SIG-M5 treated with dmso at 0.1 percent for 504 hours (cell line): ENCODE results near the gene CHRNA3.
"Not testable (repeated sequence)": the region's sequence is repeated elsewhere in the genome, so short reads cannot be mapped to it uniquely, and the experiment has no call there.

Experiments used
- DNase-seq: peaks from one replicate; lab custom pipeline; 2025; ENCODE audit not compliant: unreplicated experiment; lab: John Stamatoyannopoulos, UW

The CHRNA3 gene

DNA sequence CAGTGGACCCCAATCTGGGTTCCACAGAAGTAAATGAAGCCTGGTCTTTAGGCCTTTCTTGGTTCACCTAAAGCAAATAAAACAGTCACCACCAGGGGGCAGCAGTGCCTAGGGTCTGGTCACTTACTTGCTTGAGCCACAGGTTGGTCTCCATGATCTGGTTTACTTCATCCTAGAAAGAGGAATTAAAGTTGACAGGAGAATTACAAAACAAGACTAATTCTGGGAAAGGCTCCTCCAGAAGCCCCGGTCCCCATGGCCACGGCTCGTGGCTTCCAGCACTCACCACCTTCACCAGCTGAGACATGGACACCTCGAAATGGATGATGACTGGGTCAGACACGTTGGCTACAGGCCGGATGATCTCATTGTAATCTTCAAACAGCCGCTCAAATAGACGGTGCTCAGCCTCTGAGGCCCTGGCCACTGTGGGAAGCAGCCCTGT, 2.3 kb downstream of the CHRNA3 start:
- DNase-seq, result peak; percentile 76

DNA sequence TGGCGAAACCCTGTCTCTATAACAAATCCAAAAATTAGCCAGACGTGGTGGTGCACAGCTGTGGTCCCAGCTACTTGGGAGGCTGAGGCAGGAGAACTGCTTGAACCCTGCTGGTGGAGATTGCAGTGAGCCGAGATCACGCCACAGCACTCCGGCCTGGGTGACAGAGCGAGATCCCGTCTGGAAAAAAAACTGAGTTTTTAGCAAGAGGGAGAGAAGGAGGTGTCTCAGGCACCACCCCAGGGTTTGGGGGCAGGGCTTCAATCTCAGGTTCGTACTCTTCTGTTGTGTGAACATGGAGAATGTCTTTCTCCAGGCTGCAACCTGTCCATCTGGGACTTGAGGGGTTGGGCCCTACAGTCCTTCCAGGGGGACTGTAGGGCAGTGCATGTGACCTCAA, 2.7 kb downstream of the CHRNA3 start:
- DNase-seq, result no peak

DNA sequence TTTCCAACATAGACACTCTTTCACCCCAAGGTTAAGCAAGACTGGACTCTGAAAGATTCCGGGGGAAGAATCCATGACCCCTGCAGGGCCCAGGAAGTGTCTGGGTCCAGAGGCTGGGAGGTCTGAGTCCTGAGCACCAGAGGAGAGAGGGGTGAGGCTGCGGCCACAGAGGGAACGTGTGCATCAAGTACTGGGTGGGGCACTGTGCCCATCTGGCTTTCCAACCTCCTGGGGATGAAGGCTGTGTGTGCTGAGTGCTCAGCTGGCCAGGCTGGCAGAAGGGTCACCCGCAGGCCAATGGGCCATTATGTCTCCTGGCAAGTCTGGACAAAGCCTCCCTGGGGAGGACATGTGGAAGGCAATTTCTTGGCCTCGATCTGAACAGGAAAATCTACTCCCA, 3.3 kb downstream of the CHRNA3 start:
- DNase-seq, result no peak

DNA sequence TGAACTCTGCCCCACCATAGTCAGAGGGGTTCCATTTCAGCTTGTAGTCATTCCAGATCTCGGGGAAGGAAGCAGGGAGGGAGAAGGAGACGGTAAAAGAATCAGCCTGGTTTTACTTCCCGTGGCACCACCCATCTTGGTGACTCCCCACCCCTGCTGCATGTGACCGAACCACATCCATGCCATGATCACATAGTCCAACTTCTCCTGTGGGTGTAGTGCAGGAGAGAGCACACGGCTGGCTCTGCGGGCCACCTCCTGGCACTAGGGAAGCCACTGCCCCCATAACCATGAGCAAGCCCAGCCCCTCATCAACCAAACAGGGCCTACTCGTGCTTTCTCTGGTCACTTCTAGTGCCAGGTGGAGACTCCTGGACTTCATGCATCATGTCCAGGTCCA, 3.7 kb downstream of the CHRNA3 start:
- no peak for DNase-seq

DNA sequence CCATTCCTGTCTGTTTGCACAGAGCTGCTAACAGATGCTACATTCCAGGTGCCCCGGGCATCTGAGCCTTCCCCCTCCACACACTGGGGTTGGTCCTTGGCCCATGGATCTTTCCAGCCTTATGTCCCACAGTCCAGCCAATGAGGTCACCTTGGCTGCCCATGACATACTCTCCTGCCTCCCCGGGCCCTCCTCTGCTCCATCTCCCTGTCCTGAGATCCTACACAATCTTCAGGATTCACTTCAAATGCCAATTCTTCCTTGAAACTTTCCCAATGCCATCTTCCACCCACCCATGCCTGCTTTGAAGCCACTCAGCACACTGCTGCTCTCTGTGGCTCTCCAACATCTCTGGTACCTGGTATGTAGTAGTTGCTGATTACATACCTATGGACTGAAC, 4.3 kb downstream of the CHRNA3 start:
- DNase-seq, result no peak

DNA sequence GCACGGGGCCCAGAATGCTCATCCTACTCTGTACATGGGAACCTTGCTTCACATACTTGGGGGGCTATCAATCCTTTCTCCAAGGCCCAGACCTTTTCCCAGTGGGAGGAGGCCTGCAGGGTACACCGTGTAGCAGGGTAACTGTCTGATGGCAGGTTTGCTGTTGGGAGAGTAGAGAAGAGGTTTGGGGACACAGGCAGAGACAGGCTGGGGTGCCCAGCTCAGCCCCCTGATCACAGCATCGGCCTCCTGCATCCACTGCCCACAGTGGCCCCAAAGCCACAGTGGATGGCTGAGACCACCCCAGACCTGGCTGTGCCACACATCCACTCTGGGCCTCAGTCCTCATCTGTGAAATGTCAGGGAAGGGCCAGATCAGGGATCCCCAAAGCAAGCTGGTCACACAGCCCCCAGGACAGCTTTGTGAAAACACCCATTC, 5.6 kb downstream of the CHRNA3 start:
- no peak for DNase-seq

DNA sequence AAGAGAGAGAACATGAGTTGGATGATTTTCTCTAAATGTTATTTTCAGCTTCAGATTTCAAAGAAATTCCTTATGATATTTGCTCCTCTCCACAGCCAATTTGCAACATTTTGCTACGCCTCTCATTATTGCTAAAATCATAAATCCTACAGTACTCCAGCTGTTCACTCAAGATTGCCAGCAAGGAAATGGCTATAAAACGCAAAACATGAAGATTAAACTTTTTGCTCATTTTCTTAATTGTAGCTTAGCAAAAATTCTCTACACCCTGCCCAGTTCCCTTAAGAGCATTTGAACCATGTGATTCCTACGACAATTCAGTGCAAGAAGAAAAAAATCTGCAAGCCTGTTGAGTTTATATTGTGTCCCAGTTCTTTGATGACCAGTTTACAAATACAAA, 6.8 kb downstream of the CHRNA3 start:
- DNase-seq, result no peak

DNA sequence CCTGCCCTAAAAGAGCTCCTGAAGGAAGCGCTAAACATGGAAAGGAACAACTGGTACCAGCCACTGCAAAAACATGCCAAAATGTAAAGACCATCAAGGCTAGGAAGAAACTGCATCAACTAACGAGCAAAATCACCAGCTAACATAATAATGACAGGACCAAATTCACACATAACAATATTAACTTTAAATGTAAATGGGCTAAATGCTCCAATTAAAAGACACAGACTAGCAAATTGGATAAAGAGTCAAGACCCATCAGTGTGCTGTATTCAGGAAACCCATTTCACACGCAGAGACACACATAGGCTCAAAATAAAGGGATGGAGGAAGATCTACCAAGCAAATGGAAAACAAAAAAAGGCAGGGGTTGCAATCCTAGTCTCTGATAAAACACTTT, 11.2 kb downstream of the CHRNA3 start:
- DNase-seq, result not testable (repeated sequence)

DNA sequence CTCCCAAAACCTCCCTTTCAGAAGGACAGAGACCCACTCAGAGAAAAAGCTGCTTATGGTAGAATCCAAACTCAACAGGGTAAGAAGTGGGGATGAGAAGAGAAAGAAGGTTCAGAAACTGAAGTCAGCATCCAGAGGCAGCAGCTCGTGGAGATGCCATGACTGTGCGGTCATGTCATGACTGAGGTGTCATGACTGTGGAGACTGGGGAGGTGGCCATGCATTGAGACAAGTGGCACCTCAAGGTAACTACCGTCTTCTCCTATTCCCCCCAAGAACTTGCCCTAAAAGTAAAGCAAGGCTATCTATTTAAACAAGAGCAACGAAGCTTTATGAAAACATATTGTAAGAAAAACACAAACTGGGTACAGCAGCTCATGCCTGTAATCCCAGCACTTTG, 15.1 kb downstream of the CHRNA3 start:
- DNase-seq, result no peak

DNA sequence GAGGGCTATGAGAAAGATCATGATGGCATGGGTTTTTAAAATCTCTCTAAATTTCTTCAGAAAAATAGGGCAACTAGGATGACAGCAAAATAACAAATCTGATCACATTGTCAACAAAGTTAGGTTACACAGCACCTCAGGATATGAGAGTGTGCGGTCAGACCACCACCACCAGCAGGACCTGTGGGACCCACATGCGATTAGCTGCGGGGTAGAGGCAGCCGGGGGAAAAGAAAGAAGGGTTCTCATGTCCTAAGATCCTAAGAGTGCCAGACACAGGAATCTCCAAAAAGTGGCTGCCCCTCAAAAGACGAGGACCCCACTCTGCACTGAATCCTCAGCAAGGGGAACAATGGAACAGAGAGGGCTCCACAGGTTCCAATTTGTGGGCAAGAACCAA, 15.6 kb downstream of the CHRNA3 start:
- DNase-seq, result no peak

DNA sequence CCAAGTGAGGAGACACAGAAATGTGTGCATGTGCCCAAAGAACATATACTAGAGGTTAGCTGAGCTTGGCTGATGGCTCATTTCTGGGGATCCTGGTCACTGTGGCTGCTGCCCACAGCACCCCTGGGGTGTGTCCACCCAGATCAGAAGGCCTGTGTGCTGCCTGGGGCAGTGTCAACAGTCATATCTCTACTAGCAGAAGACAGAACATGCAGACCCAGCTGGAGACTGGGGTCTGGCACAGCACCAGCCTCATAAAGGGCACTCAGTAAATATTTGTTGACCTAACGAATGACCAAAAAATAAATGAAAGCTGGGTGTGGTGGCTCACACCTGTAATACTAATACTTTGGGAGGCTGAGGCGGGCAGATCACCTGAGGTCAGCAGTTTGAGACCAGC, 16.4 kb downstream of the CHRNA3 start:
- DNase-seq, result no peak

DNA sequence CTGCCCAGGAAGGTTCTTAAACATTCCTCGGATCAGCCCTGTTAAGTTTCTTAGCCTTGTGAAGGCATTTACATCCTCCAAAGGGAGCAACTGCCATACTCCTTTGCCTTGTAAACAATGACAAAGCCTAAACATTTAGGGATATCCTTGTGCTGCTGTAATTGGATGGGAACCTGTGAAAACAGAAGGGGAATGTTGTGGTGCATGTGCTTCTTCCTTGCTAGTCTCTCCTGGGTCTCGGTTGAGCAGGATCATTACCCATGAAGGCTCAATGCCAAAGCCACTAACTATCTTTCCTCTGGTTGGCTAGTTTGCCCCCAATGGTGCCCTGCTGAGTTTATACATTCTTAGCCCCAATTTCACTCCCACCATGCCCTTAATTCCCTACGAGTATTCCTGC, 17.3 kb downstream of the CHRNA3 start:
- no peak for DNase-seq

DNA sequence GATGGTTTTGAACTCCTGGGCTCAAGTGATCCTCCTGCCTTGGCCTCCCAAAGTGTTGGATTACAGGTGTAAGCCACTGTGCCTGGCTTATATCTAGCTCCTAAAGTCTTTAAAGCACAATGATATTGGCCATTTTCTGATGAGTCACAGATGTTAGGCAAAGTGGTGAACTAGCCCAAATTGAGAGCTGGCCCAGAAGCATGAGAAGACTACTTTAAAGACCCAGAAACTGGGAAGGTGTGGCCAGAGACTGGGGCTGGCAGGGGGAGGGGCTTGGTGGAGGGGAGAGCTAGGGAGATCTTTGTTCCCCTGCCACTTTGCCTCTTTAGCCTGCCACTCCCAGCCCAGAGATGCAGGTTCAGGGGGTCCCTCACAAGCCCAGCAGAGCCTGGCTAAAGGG, 21.6 kb downstream of the CHRNA3 start:
- DNase-seq, result no peak

DNA sequence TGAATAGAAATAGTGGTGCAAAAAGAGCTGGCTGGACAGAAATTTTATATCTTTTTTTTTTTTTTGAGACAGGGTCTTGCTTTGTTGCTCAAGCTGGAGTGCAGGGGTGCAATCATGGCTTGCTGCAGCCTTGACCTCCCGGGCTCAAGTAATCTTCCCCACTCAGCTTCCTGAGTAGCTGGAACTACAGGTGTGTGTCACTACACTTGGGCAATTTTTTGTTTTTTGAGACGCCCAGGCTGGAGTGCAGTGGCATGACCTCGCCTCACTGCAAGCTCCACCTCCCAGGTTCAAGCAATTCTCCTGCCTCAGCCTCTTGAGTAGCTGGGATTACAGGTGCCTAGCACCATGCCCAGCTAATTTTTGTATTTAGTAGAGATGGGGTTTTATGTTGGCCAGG, 22.4 kb downstream of the CHRNA3 start:
- DNase-seq, result no peak

DNA sequence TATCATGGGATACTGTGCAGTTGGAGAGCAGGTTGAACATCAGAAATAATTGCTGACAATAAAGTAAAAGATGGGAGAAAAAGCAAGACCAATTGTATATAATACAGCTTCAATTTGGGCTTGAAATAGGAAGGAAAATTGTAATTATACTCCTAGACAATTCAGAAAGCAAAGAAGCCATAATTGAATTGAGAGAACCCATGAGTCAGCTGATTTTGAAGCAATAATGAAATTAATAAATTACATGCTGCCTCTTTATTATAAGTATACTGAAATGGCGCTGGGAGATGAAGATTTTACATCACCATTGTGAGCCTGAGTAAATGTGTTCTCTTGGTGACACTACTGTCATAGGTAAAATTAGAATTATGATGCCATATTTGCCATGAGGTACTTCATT, 23.2 kb downstream of the CHRNA3 start:
- no peak for DNase-seq

DNA sequence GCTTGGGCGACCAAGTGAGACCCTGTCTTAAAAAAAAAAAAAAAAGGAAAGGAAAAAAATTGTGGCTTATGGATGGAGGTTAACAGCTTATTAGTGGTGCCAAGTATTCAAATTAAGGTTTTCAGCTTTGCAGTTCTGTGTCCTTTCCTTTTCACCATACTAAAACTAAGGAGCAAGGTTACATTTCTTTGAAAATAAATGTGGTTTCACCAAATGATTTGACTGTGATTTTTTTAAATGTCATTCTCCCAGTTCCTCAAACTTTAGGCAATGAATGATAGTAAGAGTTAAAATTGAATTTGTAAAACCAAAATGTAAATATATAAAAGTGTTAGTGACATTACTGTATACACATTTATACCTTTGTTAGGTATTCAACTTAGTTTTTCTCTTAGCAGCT, 45.9 kb downstream of the CHRNA3 start:
- DNase-seq, result no peak

DNA sequence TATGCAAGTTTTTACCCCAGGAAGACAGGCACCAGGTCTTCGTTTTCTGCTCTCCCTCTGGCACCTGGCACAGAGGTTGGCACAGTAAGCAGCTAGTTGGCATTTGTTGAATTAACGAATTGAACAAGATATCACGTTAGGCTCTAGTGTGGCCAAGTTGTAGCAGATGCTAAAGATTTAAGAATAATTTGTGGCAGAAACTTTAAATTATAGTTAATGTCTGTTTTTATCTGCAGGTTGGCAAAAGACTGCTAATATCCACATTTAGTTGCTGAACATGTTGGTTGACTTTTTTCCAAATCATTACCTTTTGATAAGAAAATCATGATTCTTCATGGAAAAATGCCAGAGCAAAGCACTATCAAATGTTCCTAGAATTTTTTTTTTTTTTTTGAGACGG, 47.4 kb downstream of the CHRNA3 start:
- DNase-seq, result no peak

DNA sequence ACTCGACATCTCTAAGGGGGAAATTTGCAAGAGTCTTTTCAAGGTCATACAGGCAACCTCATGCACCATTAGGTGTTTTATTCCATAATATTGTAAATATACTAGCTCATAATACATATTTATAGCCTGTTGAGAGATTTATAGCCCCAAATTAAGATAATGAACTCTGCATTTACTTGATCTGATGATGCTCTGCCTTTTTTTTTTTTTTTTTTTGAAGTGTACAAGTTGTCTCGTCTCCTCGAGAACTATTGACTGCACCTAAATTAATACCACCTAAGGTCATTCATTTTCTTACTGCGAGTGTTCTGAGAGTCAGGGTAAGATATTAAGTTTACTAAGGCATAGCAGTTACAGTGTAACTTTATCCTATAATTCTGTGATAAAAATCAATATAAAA, 49.4 kb downstream of the CHRNA3 start:
- no peak for DNase-seq

DNA sequence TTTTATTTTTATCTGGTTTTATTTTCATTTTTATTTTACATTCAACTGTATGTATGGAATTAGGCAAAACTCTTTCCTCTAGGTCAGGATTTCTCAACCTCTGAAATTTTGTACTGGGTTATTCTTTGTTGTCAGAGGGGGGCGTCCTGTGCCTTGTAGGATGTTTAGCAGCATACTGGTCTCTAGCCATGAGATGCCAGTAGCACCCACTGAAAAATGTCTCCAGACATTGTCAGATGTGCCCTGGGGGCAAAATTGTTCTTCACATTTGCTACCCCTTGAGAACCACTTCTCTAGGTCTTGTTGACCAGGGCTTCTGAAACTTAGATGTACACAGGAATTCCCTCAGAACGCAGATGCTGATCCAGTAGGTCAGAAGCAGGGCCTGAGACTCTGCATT, 50.1 kb downstream of the CHRNA3 start:
- peak; percentile 6 for DNase-seq

DNA sequence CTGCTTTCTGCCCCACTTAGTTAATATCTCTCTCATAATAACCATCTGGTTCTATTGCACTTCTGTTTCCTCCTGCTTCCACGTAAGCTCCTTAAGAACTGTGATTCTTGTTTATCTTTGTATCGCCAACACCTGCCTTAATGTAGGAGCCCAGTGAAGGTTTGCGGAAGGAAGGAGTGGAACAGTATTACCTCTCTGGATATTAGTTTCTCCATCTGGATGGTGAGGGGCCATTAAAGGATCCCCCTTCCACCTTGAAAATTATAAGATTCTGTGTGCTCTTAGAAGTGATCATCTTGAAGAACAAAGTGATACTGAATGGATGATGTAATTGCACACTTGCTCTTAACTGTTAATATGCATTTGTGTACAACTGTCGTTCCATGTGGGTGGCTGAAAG, 53.3 kb downstream of the CHRNA3 start:
- no peak for DNase-seq

DNA sequence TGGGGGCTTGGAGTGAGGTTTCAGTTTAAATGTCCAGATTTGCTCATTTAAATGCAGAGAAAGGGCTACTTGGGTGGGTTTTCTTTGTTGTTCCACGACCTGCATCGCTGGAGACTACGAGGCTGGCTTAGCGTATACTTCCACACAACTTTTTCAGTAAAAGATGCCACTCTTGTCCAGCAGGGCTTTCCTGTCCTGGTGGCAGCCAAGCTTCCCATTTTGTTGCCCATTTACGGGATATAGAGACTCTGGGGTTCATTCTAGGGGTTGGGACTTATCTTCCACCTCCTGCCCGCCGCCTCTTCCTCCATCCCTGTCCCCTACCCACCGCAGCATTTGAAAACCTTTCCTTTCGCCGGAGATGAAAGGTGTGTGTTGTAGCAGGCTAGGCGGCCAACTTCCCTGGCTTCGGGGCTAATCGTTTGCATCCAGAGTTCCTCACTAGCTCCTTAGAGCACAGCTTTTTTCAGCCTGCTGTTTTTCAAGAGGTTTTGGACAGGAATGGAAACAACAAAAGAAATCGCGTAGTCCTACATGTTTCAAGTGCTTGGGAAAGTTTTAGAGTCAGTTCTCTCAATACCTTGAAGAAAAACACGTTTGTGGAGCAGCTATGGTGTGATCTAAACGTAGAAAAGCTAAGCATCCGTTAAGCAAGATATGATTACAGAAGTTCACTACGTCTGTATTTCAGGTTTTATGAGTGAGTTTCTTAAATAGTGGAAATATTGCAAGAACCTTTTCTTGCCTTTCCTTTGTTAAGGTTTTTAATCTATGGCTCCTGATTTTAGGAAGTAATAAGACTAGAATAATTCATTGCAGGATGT, 54.6 kb downstream of the CHRNA3 start:
- peak; percentile 12 for DNase-seq

DNA sequence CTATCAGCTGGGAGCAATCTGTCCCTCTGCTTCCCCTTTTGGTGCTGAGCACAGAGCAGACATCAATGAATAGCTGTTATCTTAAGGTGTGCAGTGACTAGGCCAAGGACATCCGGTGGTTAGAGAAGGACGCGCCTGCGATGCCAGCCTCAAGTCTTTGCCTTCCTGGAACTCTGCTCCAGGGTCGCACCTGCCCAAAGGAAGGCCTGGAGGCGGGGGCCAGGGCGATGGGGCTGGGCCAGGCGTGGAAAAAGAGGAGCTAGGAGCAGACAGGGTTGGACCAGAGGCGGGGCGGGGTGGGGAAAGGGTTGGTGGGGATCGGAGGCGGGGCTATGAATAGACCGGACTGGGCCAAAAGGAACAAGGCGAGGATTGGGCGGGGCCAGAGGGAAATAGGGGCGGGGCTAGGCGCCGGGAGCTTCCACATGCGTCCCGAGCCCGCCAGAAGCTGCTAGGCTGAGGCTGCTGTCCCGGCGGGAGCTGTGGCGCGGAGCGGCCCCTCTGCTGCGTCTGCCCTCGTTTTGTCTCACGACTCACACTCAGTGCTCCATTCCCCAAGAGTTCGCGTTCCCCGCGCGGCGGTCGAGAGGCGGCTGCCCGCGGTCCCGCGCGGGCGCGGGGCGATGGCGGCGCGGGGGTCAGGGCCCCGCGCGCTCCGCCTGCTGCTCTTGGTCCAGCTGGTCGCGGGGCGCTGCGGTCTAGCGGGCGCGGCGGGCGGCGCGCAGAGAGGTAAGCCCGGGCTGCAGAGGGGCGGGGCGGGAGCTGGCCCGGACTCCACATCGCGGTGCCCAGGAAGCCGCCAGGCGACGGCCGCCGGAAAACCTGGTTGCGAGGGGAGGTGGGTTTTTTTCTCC, 55.5 kb downstream of the CHRNA3 start, which contains the start of gene CHRNA5:
Gene CHRNA5, plus strand, starts transcription at position 424 of the 854 bp plus-strand sequence. Its CDS starts 200 bp downstream, at position 624.
- peak; percentile 71 for DNase-seq
